WERI-Rb-1 (cell line): Measurements from ENCODE around the gene SRSF6.
A peak's percentile ranks its signal among the peaks of the same experiment; 100 is the strongest.
"Not testable (repeated sequence)": the region's sequence is repeated elsewhere in the genome, so short reads cannot be mapped to it uniquely, and the experiment has no call there.

Experiments
- DNase-seq: peaks from one replicate; pipeline ENCODE4 v3.0.0-alpha.2; 2020
- H3K27ac ChIP-seq: fragments of 250-450 bp; sonication (Bioruptor Pico); 2 replicates; pipeline ENCODE4 v1.5.1; 2020; ENCODE audit warnings: mild to moderate bottlenecking, moderate library complexity
- H3K27me3 ChIP-seq: fragments of 250-450 bp; sonication (Bioruptor Pico); 2 replicates; pipeline ENCODE4 v1.5.1; 2021; ENCODE audit warnings: mild to moderate bottlenecking, low read depth, moderate library complexity; ENCODE audit not compliant: insufficient read depth, severe bottlenecking
- H3K36me3 ChIP-seq: fragments of 250-450 bp; sonication (Bioruptor Pico); 2 replicates; pipeline ENCODE4 v1.5.1; 2020; ENCODE audit warnings: mild to moderate bottlenecking, moderate library complexity
- H3K4me3 ChIP-seq: 2 replicates; pipeline ENCODE4 v1.5.1; 2011; ENCODE audit warnings: low read depth, mild to moderate bottlenecking, control low read depth, low read length
- H3K9me3 ChIP-seq: fragments of 250-450 bp; sonication (Bioruptor Pico); 2 replicates; pipeline ENCODE4 v1.5.1; 2021; ENCODE audit warnings: mild to moderate bottlenecking, moderate library complexity; ENCODE audit not compliant: severe bottlenecking
- TF ChIP-seq, protein P1 (sequence below): IDR thresholded peaks from 2 replicates; pipeline ENCODE4 v1.5.1; 2011; ENCODE audit warnings: low read depth, mild to moderate bottlenecking, control low read depth, inconsistent platforms, low read length

The SRSF6 gene

DNA sequence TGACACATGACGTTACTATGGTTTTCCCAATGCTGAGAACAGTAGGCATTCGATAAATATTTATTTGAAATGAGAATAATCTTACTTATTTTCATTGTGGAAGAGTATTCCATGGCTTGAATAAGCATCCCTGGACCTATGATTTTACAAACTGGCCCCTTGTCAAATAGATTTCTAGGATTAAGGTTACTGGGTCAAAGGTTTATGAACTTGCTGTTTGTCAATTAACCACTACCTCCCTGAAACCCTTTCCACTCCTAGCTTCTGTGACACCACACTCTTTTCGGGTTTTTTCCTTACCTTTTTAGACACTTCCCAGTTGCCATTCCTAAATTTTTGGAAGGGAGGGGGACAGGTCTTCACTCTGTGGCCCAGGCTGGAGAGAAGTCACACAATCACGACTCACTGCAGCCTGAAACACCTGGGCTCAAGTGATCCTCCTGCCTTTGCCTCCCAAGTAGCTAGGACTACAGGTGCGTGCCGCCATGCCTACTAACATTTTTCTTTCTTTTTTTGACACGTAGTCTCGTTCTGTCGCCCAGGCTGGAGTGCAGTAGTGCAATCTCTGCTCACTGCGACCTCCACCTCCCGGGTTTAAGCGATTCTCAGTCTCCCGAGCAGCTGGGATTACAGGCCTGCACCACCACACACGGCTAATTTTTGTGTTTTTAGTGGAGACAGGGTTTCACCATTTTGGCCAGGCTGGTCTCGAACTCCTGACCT is 5.1 kb upstream of the SRSF6 start:
- Histone ChIP-seq H3K27me3 (no peaks in the 10 kb centered on the region), H3K9me3 (no peaks in the 10 kb centered on the region), H3K36me3 (no peaks in the 10 kb centered on the region), H3K4me3 (no peak overlapping the region), H3K27ac (no peak overlapping the region)
- TF ChIP-seq, protein P1, sequence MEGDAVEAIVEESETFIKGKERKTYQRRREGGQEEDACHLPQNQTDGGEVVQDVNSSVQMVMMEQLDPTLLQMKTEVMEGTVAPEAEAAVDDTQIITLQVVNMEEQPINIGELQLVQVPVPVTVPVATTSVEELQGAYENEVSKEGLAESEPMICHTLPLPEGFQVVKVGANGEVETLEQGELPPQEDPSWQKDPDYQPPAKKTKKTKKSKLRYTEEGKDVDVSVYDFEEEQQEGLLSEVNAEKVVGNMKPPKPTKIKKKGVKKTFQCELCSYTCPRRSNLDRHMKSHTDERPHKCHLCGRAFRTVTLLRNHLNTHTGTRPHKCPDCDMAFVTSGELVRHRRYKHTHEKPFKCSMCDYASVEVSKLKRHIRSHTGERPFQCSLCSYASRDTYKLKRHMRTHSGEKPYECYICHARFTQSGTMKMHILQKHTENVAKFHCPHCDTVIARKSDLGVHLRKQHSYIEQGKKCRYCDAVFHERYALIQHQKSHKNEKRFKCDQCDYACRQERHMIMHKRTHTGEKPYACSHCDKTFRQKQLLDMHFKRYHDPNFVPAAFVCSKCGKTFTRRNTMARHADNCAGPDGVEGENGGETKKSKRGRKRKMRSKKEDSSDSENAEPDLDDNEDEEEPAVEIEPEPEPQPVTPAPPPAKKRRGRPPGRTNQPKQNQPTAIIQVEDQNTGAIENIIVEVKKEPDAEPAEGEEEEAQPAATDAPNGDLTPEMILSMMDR: no peak
- no peak for DNase-seq

DNA sequence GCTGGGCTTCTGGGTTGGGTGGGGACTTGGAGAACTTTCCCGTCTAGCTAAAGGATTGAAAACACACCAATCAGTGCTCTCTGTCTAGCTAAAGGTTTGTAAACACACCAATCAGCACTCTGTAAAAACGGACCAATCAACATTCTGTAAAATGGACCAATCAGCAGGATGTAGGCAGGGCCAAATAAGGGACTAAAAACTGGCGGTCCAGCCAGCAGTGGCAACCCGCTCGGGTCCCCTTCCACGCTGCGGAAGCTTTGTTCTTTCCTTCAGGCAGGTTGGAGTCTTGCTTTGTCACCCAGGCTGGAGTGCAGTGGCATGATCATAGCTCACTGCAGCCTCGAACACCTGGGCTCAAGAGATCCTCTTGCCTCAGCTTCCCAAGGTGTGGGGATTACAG is 1.4 kb upstream of the SRSF6 start:
- not testable (repeated sequence) for H3K4me3 ChIP-seq, H3K9me3 ChIP-seq, DNase-seq, H3K27me3 ChIP-seq, H3K27ac ChIP-seq
- peaks cover 28% of the 10 kb centered on the region for H3K36me3 ChIP-seq

DNA sequence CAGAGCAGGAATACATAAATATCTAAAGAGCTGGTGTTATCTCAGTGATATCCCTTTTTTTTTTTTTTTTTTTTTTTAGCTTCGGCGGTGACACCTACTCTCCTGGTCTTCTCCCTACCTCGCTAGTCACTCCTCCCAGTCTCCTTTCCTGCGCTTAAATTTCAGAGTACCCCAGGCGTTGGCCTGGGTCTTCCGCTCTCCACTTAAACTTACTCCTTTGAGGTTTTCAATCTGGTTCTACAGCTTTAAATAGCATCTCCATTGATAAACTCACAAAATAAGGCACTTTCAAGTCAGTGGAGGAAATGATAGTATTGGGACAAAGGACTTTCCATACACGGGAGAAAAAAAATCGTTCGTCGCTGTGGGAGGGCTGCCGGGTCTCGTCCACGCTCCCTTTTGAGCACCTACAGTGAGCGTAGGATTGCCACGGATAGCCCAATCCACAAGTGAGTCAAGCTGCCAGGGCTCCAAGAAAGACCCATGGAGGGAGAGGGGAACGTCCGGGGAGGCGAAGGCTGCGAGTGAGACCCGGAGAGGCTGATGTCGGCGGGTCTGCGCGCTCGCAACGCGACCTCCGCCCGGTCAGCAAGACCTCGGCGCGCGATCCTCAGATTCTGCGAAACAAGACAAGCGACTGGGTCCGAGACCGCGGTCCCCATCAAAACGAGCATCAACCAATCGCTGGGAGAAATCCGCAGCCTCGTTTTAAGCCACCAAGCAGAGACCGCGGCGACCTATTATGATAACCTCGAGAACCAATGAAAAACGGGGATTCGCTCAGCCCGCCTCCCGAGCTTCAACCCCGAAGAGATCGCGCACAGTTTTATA is 672 bp upstream of the SRSF6 start:
- DNase-seq: peak; percentile 93
- no peaks in the 10 kb centered on the region for H3K9me3 ChIP-seq
- no peaks in the 10 kb centered on the region for H3K27me3 ChIP-seq
- H3K36me3 ChIP-seq: peaks cover 35% of the 10 kb centered on the region
- peak overlapping the region; percentile 98 for H3K4me3 ChIP-seq
- TF ChIP-seq, protein P1: no peak
- peak overlapping the region; percentile 100 for H3K27ac ChIP-seq

DNA sequence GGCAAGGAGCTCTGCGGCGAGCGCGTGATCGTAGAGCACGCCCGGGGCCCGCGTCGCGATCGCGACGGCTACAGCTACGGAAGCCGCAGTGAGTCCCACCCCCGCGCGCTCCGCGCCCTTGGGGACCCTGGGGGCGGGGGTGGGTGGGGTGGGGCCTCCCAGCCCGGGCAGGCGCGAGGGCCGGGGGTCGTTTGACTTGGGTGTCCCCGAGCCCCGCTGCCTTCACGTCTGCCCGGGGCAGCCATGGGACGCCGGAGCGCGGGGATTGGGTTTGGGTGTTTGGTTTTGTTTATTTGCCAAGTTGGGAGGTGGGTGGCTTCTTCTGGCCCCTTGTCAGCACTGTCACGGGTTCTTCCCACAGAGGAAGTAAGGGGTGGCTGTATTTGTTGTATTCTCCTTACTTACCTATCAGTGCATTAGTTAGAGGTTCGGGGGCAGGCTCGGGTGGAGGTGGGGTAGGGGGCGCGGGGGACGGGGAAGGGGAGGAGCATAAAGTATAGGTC is 777 bp downstream of the SRSF6 start:
- no peaks in the 10 kb centered on the region for H3K9me3 ChIP-seq
- peak overlapping the region; percentile 100 for H3K27ac ChIP-seq
- H3K27me3 ChIP-seq: no peaks in the 10 kb centered on the region
- TF ChIP-seq, protein P1: no peak
- H3K36me3 ChIP-seq: peaks cover 49% of the 10 kb centered on the region
- DNase-seq: no peak
- H3K4me3 ChIP-seq: peak overlapping the region; percentile 98

DNA sequence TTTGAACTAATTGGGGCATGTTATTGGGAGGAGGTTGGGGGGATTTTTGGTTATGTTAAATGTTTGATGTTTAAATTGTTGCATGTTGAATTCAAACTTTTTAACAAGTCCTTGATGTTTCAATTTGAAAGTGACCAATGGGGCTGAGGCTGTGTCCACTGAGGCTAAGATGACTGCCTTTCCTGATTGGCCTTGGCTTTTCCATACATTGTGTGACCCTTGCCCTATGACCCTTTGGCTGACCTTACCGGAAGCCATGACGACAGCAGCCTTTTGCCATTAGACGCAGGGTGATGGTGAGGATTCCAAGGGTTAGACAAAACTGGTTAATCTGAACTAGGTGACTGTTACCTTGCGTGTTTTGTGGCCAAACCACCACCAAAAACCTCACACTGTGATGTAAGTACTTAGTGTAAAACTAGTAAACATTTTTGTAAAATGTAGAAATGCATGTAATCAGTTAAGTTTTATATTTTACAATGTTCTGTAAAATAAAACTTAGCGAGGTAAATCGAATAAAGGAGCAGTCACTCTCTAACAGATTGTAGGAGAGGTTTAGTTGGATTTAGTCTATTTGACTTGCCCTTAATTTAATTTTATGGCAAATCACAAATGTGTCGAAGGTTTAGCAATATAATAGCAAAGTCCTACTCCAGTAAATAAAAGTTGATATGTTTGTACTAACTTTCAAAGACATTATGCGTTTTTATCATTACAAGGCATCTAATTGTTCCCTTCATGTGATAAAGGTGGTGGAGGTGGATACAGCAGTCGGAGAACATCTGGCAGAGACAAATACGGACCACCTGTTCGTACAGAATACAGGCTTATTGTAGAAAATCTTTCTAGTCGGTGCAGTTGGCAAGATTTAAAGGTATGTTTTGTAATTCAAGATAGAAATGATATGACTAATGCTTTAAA is 1.6 kb downstream of the SRSF6 start:
- DNase-seq: no peak
- Histone ChIP-seq H3K36me3 (peaks cover 57% of the 10 kb centered on the region), H3K27ac (no peak overlapping the region; the same call in 1 of the 2 replicates), H3K27me3 (no peaks in the 10 kb centered on the region), H3K4me3 (peak overlapping the region; percentile 98), H3K9me3 (no peaks in the 10 kb centered on the region)
- TF ChIP-seq, protein P1: no peak
